ENCODE measurements around the gene SLC17A7. TPM values are rescaled to one million over a fixed set of nuclear protein-coding genes. Genes with fewer than 3 reads are reported as not detected.
A peak's percentile ranks its signal among the peaks of the same experiment; 100 is the strongest.

The SLC17A7 gene
- total and polyA plus RNA-seq, 2 of the 8 experiments (the other 6 are each of a cell fraction or from before 2014, with no cell fraction given) = 2.7 to 3.0 TPM

- no peak for FAIRE-seq
- H3K56ac ChIP-seq (replicated peaks; ENCODE audit: insufficient read length, low read depth, low read length) = no peak overlapping the region
- H3K14ac ChIP-seq (ENCODE audit: insufficient read length) = no peak overlapping the region
- no peaks in the 10 kb centered on the region for H3K36me3 ChIP-seq (ENCODE audit: control insufficient read depth in 2 of 4, insufficient read depth in 4 of 4, low read length in 3 of 4)
- no peak overlapping the region for H3K27ac ChIP-seq (ENCODE audit: low read depth, low read length)
- H3K9ac ChIP-seq (replicated peaks in 1 of 4; ENCODE audit: extremely low read depth in 1 of 4, low read depth in 3 of 4, low read length in 3 of 4) = no peak overlapping the region
- H3K18ac ChIP-seq (ENCODE audit: extremely low read depth, low read length) = no peak overlapping the region
- no peak overlapping the region for H4K91ac ChIP-seq (replicated peaks; ENCODE audit: insufficient read length, low read length)
- H4K5ac ChIP-seq (ENCODE audit: insufficient read length, low read depth, low read length) = no peak overlapping the region
- no peak overlapping the region for H2BK5ac ChIP-seq (ENCODE audit: low read depth, low read length)
- no peaks in the 10 kb centered on the region for H3K9me3 ChIP-seq (ENCODE audit: insufficient read depth in 2 of 2, low read depth in 1 of 2, low read length in 1 of 2)
- no peak overlapping the region for H2AK5ac ChIP-seq (ENCODE audit: low read depth, low read length)
- 94% methylated on average over 16 of the region's 20 CpGs; no CpG with 5 or more reads in 1 of the 2 experiments for WGBS, 2 experiments (ENCODE audit: extremely low coverage in 1 of 2, insufficient coverage in 1 of 2, insufficient read length in 1 of 2, insufficient replicate concordance in 2 of 2, low coverage in 1 of 2, low lambda C conversion rate in 2 of 2, missing lambda C conversion rate in 1 of 2)
- no peak overlapping the region for H2BK15ac ChIP-seq (ENCODE audit: low read length)
- H3K4ac ChIP-seq (replicated peaks; ENCODE audit: insufficient read length, low read depth, low read length) = no peak overlapping the region
- H3K4me3 ChIP-seq (ENCODE audit: extremely low read depth in 1 of 4, insufficient read depth in 2 of 4, low read depth in 3 of 4, low read length in 4 of 4) = no peak overlapping the region
- ChIA-PET POLR2A (ENCODE audit: partially characterized antibody) (interaction anchor here (0.6 to 1.1 kb wide), 7 partner anchors 16 to 224 kb away, joined by 3 read pairs; no protein-coding TSS in a partner anchor), CTCF (ENCODE audit: partially characterized antibody) (interaction anchor here (0.7 to 10.4 kb wide), 9 partner anchors 14 to 164 kb away, joined by 3 to 291 read pairs (median 8); partner anchors contain the start of genes GFY and PTH2)
- H3K79me2 ChIP-seq (ENCODE audit: control insufficient read depth in 1 of 2, insufficient read depth in 2 of 2, low read length in 2 of 2) = no peaks in the 10 kb centered on the region
- H4K20me1 ChIP-seq (replicated peaks in 1 of 2; ENCODE audit: control insufficient read depth in 1 of 2, insufficient read depth in 2 of 2, low read length in 2 of 2) = no peaks in the 10 kb centered on the region
- H3K27me3 ChIP-seq (replicated peaks in 1 of 4; ENCODE audit: control insufficient read depth in 3 of 4, extremely low read depth in 1 of 4, insufficient read depth in 3 of 4, low read length in 3 of 4) = no peaks in the 10 kb centered on the region
- H2BK120ac ChIP-seq (replicated peaks; ENCODE audit: low read depth, low read length) = no peak overlapping the region
- H3K4me1 ChIP-seq (replicated peaks in 1 of 4; ENCODE audit: control insufficient read depth in 3 of 4, insufficient read depth in 4 of 4, low read length in 3 of 4) = peaks cover 0 to 3% (median under 1%) of the 10 kb centered on the region in 4 experiments; a peak in 2 of 7 replicates
- no peak overlapping the region for H3K23ac ChIP-seq (ENCODE audit: insufficient read length)
- no peaks in the 10 kb centered on the region; the same call in 1 of the 2 replicates for H3K23me2 ChIP-seq (ENCODE audit: low read depth, low read length)
- DNase-seq (ENCODE audit: low read depth in 1 of 2, low spot score in 2 of 2) = no peak
- no peak overlapping the region for H3K4me2 ChIP-seq (ENCODE audit: insufficient read depth in 1 of 2, low read depth in 2 of 2, low read length in 2 of 2)
- no peaks in the 10 kb centered on the region for H3K79me1 ChIP-seq (ENCODE audit: low read depth, low read length)
- no peak overlapping the region for H4K8ac ChIP-seq (ENCODE audit: extremely low read depth, insufficient read depth, low read length)
- no peak overlapping the region for H2BK20ac ChIP-seq (ENCODE audit: low read length)
- TF ChIP-seq SUZ12 (IDR thresholded peaks at IDR 0.05; ENCODE audit: low read length) (no peak), FOSL1 (IDR thresholded peaks at IDR 0.05; ENCODE audit: insufficient read depth, low read depth, low read length) (no peak), RAD21 (IDR thresholded peaks at IDR 0.05 in 1 of 2, conservative IDR thresholded peaks at IDR 0.05 in 1 of 2; ENCODE audit: low read depth in 2 of 2, low read length in 2 of 2) (no peak), SP2 (IDR thresholded peaks at IDR 0.05; ENCODE audit: low read length) (no peak), MAX (IDR thresholded peaks at IDR 0.05) (no peak)
- peak overlapping the region; percentile 50; the same call in 1 of the 2 replicates for H2BK12ac ChIP-seq (ENCODE audit: low read depth, low read length)
- no peak overlapping the region for H2AFZ ChIP-seq (ENCODE audit: low read length)
These were observed 51.9 kb downstream of the SLC17A7 start for GRCh38 chr19:49389406-49389805.
